ENCODE data around the gene GALNT17.

GALNT17 gene

DNA sequence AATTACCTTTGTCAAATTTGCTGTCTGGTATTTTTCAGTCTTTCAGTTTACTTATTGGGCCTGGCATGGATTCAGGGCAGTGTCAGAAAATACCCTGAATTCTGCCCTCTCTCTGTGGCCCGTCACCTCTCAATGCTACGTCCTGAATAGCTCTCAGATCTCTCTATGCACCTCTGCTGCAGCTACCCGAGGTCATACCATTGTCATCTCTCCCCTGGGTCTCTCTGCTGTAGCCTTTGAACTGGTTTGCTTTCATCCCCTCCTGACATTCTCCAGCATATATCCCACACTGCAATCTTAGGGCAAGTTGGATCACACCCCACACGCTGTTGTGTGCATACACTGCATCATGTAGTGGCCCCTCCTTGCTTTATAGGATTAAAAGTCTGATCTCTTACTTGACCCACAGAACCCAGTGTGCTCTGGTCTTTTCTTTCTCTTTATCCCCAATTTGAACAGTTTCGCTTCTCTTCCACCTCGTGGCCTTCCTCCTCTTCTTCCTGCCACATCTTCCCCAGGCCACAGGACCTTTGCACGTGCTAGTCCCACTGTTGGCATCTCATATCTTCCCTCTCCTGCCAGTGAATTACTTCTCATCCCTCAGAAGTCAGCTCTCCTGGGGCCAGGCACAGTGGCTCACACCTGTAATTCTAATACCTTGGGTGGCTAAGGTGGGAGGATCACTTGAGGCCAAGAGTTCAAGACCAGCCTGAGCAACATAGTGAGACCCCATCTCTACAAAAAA, 372.9 kb downstream of the GALNT17 start:
- DNase-seq (ENCODE audit: low spot score) = no peak

- no peak for DNase-seq (ENCODE audit: low spot score)
These were observed 374.9 kb downstream of the GALNT17 start for GRCh38 chr7:71506822-71507221.

DNA sequence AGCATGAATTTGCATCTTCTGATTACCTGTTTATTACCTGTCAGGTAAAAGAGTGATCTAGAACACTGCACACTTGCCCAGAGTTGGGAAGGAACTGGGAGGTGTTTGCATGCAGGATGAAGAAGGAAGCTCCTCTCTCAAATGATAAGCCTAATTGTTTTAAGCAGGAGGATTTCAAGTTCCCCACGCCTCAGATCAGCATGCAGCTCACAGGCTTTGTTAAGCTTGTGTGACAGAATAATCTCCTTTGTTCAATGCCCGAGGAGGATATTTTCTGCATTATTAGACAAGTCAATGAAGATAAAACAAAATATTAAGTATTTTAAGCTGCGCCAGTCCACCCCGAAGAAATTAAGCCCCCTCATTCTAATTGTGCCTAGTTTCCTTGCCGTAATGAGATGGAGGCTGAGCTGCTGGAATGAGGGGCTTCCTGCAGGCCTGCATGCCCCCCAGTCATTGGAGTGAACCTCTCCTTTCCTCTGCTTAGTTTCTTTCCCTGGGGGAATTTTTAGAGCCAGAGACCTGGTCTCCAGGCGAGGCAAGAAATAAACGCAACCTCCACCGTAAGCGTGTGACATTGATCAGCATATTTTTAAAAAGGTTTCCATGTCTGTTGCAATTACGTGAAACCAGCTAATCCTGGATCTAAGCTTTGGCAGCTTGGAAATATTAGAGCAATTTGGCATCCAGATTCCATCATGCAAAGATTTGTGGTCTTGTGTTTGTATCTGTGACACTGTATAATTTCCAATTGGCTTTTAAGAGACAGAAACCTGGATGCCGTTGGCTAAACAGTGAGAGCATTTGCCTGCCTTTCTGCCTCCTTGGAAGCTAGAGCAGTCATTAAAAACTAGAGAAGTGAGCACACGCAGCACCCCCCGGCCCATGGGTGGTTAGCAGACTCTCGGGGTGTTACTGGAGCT, 376.0 kb downstream of the GALNT17 start:
- DNase-seq (ENCODE audit: low spot score) = no peak

DNA sequence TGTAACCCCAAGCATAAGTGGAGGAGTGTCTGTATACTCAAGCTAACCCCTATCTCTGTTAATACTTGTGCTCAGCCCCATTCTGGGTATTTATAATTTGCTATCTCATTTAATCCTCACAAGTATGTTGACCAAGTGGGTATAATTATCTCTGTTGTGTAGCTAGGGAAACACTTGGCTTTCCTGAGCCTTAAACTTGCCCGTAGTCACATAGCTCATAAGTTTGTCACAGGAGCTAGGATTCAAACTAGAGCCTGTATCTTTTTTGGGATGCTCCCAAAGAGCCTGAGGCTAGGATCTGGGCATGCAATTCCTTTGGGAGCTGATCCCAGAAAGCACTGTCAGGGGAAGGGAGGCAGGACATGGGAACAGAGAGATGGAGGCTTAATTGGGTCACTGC, 377.4 kb downstream of the GALNT17 start:
- DNase-seq (ENCODE audit: low spot score) = no peak

DNA sequence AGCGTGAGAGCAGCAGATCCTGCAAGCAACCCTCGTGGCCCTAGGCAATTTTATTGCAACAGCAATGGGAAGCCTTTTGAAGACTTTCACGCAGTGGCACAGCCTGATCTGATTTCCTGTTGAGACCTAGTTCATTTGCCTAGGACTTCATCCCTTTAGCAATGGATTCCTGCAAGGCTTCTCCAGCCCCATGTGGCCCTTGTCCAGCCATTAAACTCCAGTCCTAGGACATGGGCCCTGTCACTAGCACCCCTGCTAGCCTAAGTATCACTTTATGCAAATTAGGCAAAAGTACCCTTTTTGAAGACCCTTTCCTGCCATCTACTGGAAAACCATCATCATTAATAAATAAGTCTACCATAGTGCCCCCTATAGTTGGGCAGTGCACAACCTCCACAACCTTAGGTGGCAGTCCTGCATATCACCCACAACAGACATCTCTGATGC, 379.4 kb downstream of the GALNT17 start:
- DNase-seq (ENCODE audit: low spot score) = no peak

- DNase-seq (ENCODE audit: low spot score) = no peak
These were observed 386.2 kb downstream of the GALNT17 start for GRCh38 chr7:71517940-71518699.

DNA sequence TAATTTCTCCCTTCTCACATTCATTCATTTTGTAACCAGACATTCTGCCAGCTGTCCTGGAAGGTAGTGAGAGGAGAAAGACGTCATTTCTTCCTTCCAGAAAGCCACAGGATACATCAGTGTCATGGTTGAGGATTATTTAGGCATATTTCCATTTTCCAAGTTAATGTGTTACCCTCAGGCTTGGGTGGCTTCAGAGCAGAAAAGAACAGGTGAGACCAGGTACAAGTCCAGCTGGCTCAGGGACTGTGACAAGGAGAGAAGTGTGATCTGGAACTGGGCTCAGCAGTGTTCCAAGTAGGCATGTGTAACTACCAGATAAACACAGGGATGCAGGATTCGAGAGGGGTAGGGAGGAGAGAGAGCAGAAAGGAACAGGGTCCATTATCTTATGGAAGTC, 386.9 kb downstream of the GALNT17 start:
- DNase-seq (ENCODE audit: low spot score) = no peak

DNA sequence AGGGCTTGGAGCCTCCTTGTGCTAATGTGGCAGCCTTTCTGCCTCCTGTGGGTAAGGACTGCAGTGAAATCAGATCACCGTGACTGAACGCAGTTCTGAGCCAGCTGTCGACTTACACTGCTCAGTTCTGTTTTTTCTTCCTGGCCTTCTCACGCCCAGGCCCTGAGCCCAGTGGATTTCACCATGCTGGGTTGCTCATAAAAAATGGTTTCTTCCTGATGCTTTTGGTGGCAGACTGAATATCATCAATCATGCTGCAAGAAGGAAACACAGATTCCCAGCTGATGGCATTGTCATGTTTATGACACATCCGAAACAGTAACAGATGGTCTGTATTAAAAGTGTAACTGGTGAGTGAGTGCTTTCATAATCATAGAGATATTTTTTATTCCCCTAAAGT, 389.6 kb downstream of the GALNT17 start:
- DNase-seq (ENCODE audit: low spot score) = peak; percentile 61

DNA sequence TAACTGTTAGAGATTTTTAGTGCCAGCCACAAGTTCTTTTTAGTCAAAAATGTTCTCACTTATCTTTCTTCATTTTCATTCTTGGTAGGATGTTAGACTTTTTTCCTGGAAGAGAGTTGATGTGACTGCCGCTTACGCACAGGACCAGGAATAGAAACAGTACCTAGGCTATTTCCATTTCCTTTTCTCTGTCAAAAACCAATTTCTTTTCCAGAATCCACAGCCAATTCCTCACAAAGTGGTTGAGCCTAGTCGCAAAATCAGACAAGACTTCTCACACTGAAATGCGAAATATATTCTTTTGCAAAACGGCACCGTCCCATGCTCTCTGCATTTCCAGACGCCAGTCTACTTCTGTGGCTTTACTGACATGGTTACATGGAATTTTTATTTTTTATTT, 394.2 kb downstream of the GALNT17 start:
- no peak for DNase-seq (ENCODE audit: low spot score)

DNA sequence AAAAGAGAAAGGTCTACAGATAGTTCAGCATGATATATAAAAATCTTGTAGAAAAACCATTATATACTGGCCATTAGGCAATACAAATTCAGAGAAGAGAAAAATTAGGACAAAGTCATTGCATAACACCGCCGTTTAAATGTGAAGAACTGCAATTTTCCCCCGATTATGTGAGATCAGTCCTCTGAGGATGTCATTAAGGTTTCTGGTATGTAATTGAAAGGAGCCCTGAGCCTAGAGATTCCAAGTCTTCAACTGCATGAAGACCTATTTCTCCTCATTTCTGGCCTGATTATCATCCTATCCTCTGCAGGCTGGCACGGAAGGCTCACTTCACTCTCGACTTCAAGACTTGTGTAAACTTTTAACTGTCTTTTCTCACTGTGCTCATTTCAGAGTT, 395.3 kb downstream of the GALNT17 start:
- no peak for DNase-seq (ENCODE audit: low spot score)

DNA sequence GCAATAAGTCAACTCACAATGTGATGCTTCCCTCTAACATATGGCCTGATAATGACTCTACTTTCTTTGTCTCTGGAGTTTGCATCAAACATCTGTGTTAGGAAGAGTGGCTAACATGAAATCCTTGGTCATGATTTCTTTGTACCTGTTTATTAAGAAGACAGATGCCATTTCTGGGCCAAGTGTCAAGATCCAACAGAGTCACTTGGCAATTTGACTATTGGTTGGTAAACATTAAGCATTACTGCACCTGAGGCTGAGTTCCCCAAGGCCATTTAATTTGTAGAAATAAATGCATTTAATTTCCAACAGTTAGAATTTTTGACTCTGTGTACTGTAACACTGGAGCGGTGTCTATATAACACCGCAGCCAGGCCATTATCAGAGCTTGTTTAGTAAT, 403.7 kb downstream of the GALNT17 start:
- DNase-seq (ENCODE audit: low spot score) = no peak

GRCh38 chr7:71538210-71538609, 406.3 kb downstream of the GALNT17 start:
- no peak for DNase-seq (ENCODE audit: low spot score)

DNA sequence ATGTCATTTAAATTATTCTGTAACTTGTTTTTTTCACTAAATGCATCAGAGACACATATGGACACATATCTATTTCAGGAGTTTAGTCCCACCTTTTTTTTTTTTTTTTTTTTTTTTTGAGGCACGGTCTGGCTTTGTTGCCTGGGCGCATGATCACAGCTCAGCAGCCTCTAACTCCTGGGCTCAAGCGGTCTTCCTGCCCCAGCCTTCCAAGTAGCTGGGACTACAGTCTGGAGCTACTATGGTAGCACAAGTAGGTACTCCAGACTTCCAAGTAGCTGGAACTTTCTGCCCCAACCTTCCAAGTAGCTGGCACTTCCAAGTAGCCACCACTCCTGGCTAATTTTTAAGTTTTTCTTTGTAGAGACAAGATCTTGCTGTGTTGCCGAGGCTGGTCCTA, 407.7 kb downstream of the GALNT17 start:
- no peak for DNase-seq (ENCODE audit: low spot score)

DNA sequence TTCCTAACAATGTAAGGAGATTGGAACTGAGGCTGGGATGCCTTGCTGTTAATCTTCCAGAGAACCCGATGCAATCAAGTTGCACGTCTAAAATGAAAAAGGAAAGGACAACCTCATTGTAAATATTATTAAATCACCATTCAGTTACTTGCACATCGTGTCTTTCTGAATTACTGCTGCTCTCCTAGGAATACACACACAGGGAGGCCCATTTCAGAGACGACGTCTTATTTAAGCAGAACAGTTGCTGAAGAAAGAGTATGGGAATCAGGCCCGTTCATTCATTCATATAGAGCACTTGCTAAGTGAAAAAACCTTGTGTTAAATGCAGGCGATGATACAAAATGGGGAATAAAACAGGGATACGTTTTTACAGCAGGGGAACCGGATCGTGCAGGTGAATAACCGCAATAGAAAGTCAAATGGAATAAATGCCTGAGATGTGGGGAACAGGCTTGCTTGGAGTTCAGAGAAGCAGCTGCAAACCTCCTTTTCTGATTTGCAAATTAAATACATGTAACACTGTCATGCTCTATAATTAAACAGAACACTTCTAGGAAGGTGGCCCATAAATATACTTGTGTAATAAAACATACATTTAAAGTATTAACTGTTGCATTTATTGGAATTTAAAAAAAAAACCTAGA, 409.9 kb downstream of the GALNT17 start:
- no peak for DNase-seq (ENCODE audit: low spot score)

- DNase-seq (ENCODE audit: low spot score) = no peak
These were observed 411.5 kb downstream of the GALNT17 start for GRCh38 chr7:71543396-71543795.

DNA sequence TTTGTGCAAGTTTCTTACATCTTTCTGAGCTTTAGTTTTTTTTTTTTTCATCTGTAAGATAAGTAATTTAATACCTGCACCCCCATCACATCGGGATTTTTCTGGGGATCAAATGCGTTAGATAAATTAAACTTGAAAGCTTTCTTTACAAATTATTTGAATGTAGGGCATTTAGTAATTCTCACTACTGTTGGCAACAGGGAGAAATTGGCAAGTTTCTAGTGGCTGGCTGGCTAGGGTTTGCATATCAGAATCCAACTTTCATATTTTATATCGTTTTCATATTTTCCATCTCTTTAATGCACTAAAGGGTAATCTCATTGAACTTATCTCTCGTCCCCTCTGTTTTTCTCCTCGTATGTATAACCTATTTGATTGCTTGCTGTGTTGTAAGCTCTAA, 412.9 kb downstream of the GALNT17 start:
- no peak for DNase-seq (ENCODE audit: low spot score)

DNA sequence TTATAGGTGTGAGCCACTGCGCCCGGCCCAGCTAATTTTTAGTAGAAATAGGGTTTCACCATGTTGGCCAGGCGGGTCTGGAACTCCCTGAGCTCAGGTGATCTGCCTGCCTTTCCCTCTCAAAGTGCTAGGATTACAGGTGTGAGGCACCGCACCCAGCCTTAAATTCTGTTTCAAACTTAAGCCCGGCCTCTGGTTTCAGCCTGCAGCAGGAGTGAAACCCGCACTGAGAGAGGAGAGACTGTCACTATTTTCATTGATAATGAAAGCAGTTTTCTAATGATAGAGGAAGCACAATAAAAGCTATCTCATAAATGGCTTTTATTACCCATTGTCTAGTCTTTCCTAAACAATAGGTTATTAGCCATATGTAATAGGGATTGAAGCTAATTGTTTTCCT, 415.5 kb downstream of the GALNT17 start:
- DNase-seq (ENCODE audit: low spot score) = no peak

GRCh38 chr7:71548746-71549145, 416.8 kb downstream of the GALNT17 start:
- DNase-seq (ENCODE audit: low spot score) = peak; percentile 21

GRCh38 chr7:71553306-71553705, 421.4 kb downstream of the GALNT17 start:
- no peak for DNase-seq (ENCODE audit: low spot score)

DNA sequence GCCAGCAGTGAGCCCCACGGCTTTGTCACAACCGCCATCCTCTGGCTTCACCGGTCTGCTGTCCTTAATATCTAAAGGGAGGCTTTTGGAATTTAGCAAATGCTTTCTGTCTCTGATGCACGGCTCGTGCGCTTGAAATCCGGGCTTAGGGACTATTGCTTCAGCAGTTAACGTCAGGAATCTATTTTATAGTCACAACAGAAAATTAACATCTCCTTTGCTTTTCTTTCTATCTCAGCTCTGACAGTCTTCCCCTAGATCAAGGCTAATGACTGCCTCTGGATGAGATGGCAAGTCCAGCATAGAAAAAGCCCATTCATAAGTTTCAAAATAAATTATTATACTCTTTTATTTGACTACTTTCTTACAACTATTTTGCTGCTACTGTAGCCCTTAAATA, 423.8 kb downstream of the GALNT17 start:
- DNase-seq (ENCODE audit: low spot score) = no peak

GRCh38 chr7:71558806-71559613, 427.1 kb downstream of the GALNT17 start:
- no peak for DNase-seq (ENCODE audit: low spot score)
